Measurements from ENCODE around the gene HTT. TPM values are rescaled to one million over a fixed set of nuclear protein-coding genes. Genes with fewer than 3 reads are reported as not detected.
"Not testable (repeated sequence)": the region's sequence is repeated elsewhere in the genome, so short reads cannot be mapped to it uniquely, and the experiment has no call there.

Gene HTT
- total RNA-seq, 2 experiments from 2014 or later = 52.2 to 72.7 TPM

DNA sequence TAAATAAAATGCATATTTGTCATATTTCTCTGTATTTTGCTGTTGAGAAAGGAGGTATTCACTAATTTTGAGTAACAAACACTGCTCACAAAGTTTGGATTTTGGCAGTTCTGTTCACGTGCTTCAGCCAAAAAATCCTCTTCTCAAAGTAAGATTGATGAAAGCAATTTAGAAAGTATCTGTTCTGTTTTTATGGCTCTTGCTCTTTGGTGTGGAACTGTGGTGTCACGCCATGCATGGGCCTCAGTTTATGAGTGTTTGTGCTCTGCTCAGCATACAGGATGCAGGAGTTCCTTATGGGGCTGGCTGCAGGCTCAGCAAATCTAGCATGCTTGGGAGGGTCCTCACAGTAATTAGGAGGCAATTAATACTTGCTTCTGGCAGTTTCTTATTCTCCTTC is 3.3 kb downstream of the HTT start:
- DNase-seq (no peak), ATAC-seq (no peak)
- Mint-ChIP-seq H3K36me3 (peaks cover 12% of the 10 kb centered on the region), H3K4me3 (no peak overlapping the region), H3K27me3 (no peaks in the 10 kb centered on the region), H3K27ac (no peak overlapping the region), H3K4me1 (peaks cover 40% of the 10 kb centered on the region), H3K9me3 (ENCODE audit: low read depth) (no peaks in the 10 kb centered on the region)
- CTCF ChIA-PET = no interaction called here

DNA sequence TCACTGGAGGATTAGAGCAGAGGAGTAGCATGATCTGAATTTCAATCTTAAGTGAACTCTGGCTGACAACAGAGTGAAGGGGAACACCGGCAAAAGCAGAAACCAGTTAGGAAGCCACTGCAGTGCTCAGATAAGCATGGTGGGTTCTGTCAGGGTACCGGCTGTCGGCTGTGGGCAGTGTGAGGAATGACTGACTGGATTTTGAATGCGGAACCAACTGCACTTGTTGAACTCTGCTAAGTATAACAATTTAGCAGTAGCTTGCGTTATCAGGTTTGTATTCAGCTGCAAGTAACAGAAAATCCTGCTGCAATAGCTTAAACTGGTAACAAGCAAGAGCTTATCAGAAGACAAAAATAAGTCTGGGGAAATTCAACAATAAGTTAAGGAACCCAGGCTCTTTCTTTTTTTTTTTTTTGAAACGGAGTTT is 5.2 kb downstream of the HTT start:
- DNase-seq (no peak), ATAC-seq (no peak)
- Mint-ChIP-seq H3K27ac (no peak overlapping the region), H3K4me3 (no peak overlapping the region), H3K9me3 (ENCODE audit: low read depth) (no peaks in the 10 kb centered on the region), H3K27me3 (no peaks in the 10 kb centered on the region), H3K4me1 (peaks cover 49% of the 10 kb centered on the region), H3K36me3 (peaks cover 19% of the 10 kb centered on the region)
- CTCF ChIA-PET = interaction anchor here (0.6 kb wide), 1 partner anchor 102 kb away, joined by 3 read pairs; no protein-coding TSS in a partner anchor

GRCh38 chr4:3082925-3083515 is 8.5 kb downstream of the HTT start:
- no peaks in the 10 kb centered on the region for H3K27me3 Mint-ChIP-seq
- H3K27ac Mint-ChIP-seq = no peak overlapping the region
- peaks cover 46% of the 10 kb centered on the region for H3K4me1 Mint-ChIP-seq
- peak; percentile 33 for DNase-seq
- no peak for ATAC-seq
- CTCF ChIA-PET = interaction anchor here (0.6 to 0.8 kb wide), 2 partner anchors 25 to 398 kb away, joined by 3 read pairs; no protein-coding TSS in a partner anchor
- H3K9me3 Mint-ChIP-seq (ENCODE audit: low read depth) = no peaks in the 10 kb centered on the region
- no peak overlapping the region for H3K4me3 Mint-ChIP-seq
- H3K36me3 Mint-ChIP-seq = peaks cover 27% of the 10 kb centered on the region

DNA sequence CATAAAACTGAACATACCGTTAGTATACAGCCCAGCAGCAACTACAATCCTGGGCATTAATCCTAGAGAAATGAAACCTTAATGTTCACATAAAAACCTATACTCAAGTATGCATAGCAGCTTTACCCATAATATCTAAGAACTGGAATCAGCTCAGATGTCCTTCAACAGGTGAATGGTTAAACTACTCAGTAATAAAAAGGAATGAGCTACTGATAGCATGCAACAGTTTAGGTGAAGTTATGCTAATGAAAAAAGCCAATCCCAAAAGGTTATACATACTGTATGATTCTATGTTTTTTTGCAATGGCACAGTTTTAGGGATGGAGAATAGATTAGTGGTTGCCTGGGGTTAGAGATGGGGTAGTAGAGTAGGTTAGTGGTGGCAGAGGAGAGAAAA is 9.3 kb downstream of the HTT start:
- peaks cover 44% of the 10 kb centered on the region for H3K4me1 Mint-ChIP-seq
- H3K9me3 Mint-ChIP-seq (ENCODE audit: low read depth) = no peaks in the 10 kb centered on the region
- peaks cover 32% of the 10 kb centered on the region for H3K36me3 Mint-ChIP-seq
- DNase-seq = no peak
- H3K4me3 Mint-ChIP-seq = no peak overlapping the region
- peak overlapping the region; percentile 3 for H3K27ac Mint-ChIP-seq
- H3K27me3 Mint-ChIP-seq = no peaks in the 10 kb centered on the region
- no peak for ATAC-seq
- CTCF ChIA-PET = no interaction called here

DNA sequence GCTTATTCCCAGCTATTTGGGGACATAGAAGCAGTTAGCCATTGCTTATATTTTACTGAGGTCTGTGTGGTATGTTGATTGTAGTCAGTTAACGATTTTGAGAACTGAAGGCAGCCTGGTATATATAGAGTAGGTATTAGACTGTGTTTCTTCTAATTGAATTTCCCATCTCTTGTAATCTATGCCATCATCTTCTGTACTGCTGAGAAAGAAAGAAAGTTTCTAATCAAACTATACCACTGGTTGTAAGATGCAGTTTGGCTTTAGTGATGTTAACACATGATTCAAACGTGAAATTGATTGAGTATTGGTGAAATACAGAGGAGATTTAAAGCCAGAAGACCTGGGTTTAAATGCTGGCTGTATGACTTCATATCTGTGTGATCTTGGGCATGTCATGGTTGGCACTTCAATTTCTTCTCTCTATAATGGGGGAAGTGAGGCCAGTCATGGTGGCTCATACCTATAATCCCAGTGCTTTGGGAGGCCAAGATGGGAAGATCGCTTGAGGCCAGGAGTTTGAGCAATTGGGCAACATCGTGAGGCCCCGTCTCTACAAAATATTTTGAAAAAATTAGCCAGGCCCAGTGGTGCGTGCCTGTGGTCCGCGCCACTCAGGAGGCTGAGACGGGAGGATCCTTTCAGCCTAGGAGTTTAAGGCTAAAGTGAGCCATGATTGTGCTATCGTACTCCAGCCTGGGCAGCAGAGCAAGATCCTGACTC is 11.6 kb downstream of the HTT start:
- Mint-ChIP-seq H3K27ac (peak overlapping the region; percentile 71), H3K4me3 (no peak overlapping the region), H3K27me3 (no peaks in the 10 kb centered on the region), H3K9me3 (ENCODE audit: low read depth) (no peaks in the 10 kb centered on the region), H3K4me1 (peaks cover 38% of the 10 kb centered on the region), H3K36me3 (peaks cover 30% of the 10 kb centered on the region)
- no peak for DNase-seq
- CTCF ChIA-PET = no interaction called here
- ATAC-seq = no peak

DNA sequence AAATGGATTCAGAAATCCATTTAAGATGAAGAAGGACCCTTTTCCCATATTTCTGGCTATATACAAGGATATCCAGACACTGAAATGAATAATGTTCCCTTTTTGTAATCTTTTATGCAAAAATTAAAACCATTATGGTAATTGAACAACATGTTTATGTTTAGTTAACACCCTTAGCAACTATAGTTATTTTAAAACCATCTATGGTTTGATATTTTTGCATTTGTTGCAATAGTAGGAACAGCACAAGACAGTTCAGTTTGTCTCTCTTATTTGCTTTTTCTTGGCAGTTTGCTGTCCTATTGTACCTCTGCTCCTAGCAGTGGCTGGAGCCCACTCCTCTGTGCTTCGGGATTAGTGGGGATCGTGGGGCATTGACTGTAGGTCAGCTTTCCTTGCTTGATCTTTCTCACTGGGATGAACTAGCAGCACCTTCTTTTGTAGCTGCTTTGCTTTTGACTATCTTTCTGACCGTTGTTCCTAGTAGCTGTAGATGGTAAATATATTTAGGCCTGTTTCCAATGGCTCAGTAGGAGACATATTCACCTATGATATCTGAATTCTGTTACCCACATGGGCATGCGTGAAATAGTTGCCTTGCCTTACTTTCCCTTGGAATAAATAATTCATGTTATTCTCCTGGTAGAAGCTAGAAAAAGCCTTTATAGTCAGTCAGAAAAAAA is 12.8 kb downstream of the HTT start:
- Mint-ChIP-seq H3K4me3 (no peak overlapping the region), H3K27ac (no peak overlapping the region), H3K4me1 (peaks cover 39% of the 10 kb centered on the region), H3K36me3 (peaks cover 31% of the 10 kb centered on the region), H3K27me3 (no peaks in the 10 kb centered on the region), H3K9me3 (ENCODE audit: low read depth) (no peaks in the 10 kb centered on the region)
- CTCF ChIA-PET = interaction anchor here (1.0 kb wide), 1 partner anchor 20 kb away, joined by 3 read pairs; no protein-coding TSS in a partner anchor
- DNase-seq (no peak), ATAC-seq (no peak)

- peaks cover 8% of the 10 kb centered on the region for H3K4me1 Mint-ChIP-seq
- H3K27me3 Mint-ChIP-seq = no peaks in the 10 kb centered on the region
- no peak overlapping the region for H3K4me3 Mint-ChIP-seq
- DNase-seq (no peak), ATAC-seq (peak; percentile 53)
- CTCF ChIA-PET = interaction anchor here (1.1 kb wide), 1 partner anchor 119 kb away, joined by 3 read pairs; no protein-coding TSS in a partner anchor
- peaks cover 38% of the 10 kb centered on the region for H3K36me3 Mint-ChIP-seq
- peak overlapping the region; percentile 55 for H3K27ac Mint-ChIP-seq
- H3K9me3 Mint-ChIP-seq (ENCODE audit: low read depth) = no peaks in the 10 kb centered on the region
These were observed 17.0 kb downstream of the HTT start for GRCh38 chr4:3091464-3091863.

- ATAC-seq; H3K4me3 Mint-ChIP-seq; CTCF ChIA-PET; H3K27ac Mint-ChIP-seq; H3K27me3 Mint-ChIP-seq; H3K9me3 Mint-ChIP-seq (ENCODE audit: low read depth); H3K4me1 Mint-ChIP-seq; DNase-seq: not testable (repeated sequence)
- peaks cover 26% of the 10 kb centered on the region for H3K36me3 Mint-ChIP-seq
These were observed 20.2 kb downstream of the HTT start for GRCh38 chr4:3094701-3095100.

DNA sequence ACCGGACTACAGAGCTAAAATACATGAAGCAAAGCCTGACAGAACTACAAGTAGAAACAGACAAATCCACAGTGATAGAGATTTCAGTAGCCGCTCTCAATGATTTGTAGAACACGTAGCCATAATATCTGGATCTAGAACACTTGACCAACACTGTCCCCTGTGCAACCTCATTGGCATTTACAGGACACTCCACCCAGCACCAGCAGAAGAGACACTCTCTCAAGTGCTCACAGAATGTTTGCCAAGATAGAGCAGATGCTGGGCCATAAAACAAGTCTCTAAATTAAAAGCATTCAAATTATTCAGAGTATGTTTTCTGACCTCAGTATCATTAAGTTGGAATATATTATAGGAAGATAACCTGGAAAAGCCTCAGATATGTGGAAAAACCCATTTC is 21.7 kb downstream of the HTT start:
- CTCF ChIA-PET = interaction anchor here (1.6 kb wide), 1 partner anchor 11 kb away, joined by 5 read pairs; no protein-coding TSS in a partner anchor
- Mint-ChIP-seq H3K36me3 (peaks cover 25% of the 10 kb centered on the region), H3K27me3 (no peaks in the 10 kb centered on the region), H3K9me3 (ENCODE audit: low read depth) (no peaks in the 10 kb centered on the region), H3K4me1 (peaks cover 5% of the 10 kb centered on the region), H3K4me3 (no peak overlapping the region), H3K27ac (no peak overlapping the region)
- ATAC-seq = no peak
- DNase-seq = no peak

DNA sequence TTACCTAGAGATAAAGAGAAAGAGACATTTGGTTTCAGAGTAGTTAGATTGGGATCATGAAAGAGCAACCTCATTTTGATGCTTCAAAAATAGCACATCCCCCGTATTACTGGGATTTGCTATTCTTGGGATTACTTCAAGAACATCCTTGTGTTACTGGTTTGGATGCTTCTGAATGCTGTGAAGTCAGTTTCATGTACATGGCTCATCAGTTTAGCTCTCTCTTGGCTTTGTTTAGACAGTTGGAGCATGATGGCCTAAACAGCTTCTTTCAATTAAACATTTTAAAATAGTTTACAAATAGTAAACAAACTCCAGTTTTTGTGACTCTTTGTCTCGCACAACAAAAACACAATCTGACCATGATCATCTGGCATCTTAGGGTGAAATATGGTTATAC is 23.9 kb downstream of the HTT start:
- no peak for DNase-seq
- Mint-ChIP-seq H3K36me3 (peaks cover 23% of the 10 kb centered on the region), H3K27me3 (no peaks in the 10 kb centered on the region), H3K4me3 (no peak overlapping the region), H3K4me1 (no peaks in the 10 kb centered on the region), H3K9me3 (ENCODE audit: low read depth) (no peaks in the 10 kb centered on the region), H3K27ac (no peak overlapping the region)
- CTCF ChIA-PET = interaction anchor here (2.0 kb wide), 1 partner anchor 9 kb away, joined by 13 read pairs; no protein-coding TSS in a partner anchor
- no peak for ATAC-seq

DNA sequence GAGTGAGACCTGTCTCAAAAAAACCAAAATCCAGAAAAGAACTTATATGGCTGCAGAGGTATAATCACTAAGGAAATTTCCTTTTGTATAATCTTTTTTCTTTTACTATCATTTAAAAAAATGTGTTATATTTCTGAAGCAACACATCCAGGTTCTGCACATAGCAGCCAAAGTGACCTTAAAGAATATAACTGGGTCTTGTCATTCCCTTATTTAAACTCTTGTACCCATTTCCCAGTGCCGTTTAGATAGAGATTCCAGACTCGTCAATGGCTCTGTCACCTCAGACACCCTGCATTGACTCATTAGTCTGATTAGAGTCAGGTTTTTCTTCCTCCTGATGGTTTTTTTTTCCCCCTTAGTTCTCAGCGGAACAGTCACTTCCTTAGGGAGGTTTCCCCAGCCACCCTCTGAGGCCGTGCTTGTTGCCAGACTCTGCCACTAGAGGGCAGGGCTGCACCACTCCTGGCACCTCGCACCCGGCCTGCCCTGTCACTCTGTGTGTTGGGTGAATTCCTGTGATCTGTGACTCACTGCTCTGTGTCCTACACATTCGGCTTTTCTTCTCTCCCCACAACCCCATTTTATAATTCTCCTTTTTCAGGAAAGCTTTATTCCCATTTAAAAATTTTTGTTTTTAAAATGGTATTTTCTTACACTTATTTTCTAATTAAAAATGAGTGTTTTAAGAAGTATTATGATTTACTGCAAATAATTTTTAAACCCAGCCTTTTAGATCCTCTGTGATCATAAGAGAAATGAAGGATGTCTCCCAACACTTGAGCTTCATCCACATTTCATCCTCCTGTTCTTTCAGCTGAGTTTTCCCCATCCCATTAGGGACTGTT is 32.1 kb downstream of the HTT start:
- CTCF ChIA-PET = interaction anchor here (0.6 to 3.2 kb wide), 35 partner anchors 9 to 774 kb away, joined by 3 to 17 read pairs (median 4); partner anchors contain the start of gene RGS12
- peak overlapping the region; percentile 33 for H3K27ac Mint-ChIP-seq
- H3K27me3 Mint-ChIP-seq = no peaks in the 10 kb centered on the region
- H3K9me3 Mint-ChIP-seq (ENCODE audit: low read depth) = no peaks in the 10 kb centered on the region
- DNase-seq = peak; percentile 89
- ATAC-seq = peak; percentile 100
- peaks cover 31% of the 10 kb centered on the region for H3K36me3 Mint-ChIP-seq
- H3K4me1 Mint-ChIP-seq = peaks cover 6% of the 10 kb centered on the region
- no peak overlapping the region for H3K4me3 Mint-ChIP-seq

DNA sequence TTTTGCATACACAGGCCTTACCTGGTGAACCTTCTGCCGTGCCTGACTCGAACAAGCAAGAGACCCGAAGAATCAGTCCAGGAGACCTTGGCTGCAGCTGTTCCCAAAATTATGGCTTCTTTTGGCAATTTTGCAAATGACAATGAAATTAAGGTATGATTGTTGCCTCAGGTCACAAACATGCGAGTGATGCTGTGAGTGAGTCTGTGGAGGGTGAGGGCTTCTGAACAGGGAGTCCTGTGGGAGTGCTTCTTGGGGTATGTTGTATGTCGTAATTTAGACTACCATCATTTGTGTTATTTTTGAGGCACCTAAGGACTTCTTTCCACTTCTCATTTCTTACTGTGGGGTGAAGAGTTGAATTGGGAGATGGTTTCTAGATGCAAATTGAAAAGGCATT is 32.8 kb downstream of the HTT start:
- Mint-ChIP-seq H3K9me3 (ENCODE audit: low read depth) (no peaks in the 10 kb centered on the region), H3K27me3 (no peaks in the 10 kb centered on the region), H3K4me1 (peaks cover 6% of the 10 kb centered on the region), H3K27ac (no peak overlapping the region), H3K4me3 (no peak overlapping the region), H3K36me3 (peaks cover 33% of the 10 kb centered on the region)
- DNase-seq (no peak), ATAC-seq (no peak)
- CTCF ChIA-PET = interaction anchor here (0.6 to 3.2 kb wide), 34 partner anchors 8 to 774 kb away, joined by 3 to 17 read pairs (median 4); partner anchors contain the start of gene RGS12

- ATAC-seq (no peak), DNase-seq (no peak)
- Mint-ChIP-seq H3K4me1 (peaks cover 6% of the 10 kb centered on the region), H3K27me3 (no peaks in the 10 kb centered on the region), H3K9me3 (ENCODE audit: low read depth) (no peaks in the 10 kb centered on the region), H3K4me3 (no peak overlapping the region), H3K36me3 (peaks cover 35% of the 10 kb centered on the region), H3K27ac (no peak overlapping the region)
- CTCF ChIA-PET = interaction anchor here (0.6 to 3.2 kb wide), 17 partner anchors 10 to 773 kb away, joined by 3 to 17 read pairs (median 5); partner anchors contain the start of gene RGS12
These were observed 33.2 kb downstream of the HTT start for GRCh38 chr4:3107691-3108121.

All from activated CD8-positive, alpha-beta memory T cell treated with anti-CD3 and anti-CD28 coated beads, Interleukin-2, amount 10 ng/mL, durations not matched to agents 7 days and 5 days (primary cell).